NCI-H2227 treated with DMSO at 0.1 percent for 48 hours (cell line): Measurements from ENCODE around the gene ZDHHC13.

Source experiments
- DNase-seq: peaks from one replicate; lab custom pipeline; 2025; lab: John Stamatoyannopoulos, UW

ZDHHC13 gene

DNA sequence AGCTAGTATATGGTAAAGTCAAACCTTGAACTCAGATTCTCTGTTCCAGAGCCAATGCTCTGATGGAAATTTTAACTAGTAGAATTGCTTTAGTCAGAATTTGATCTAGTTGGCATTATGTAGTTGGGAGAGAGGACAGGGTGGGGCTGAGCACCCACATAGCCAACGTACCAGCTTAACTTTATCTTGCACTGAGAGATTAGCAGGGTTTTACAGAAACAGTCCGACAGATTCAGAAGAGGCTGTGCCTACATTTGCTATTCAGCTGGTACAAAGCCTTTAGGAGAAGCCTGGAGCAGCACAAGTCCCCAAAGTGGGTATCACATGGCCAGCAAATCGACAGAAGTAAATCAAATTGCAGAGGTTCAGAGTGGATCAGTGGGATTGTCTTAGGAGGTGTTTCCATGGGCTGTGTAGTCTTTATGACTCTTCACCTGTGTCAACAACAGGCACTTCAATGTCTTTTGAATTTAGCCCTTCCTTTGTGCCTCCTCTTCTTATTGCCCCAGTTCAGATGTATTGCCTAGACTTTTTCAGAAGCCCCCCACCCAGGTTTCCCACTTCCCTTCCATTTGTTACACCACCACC lies 92.1 kb downstream of the ZDHHC13 start:
- no peak for DNase-seq

DNA sequence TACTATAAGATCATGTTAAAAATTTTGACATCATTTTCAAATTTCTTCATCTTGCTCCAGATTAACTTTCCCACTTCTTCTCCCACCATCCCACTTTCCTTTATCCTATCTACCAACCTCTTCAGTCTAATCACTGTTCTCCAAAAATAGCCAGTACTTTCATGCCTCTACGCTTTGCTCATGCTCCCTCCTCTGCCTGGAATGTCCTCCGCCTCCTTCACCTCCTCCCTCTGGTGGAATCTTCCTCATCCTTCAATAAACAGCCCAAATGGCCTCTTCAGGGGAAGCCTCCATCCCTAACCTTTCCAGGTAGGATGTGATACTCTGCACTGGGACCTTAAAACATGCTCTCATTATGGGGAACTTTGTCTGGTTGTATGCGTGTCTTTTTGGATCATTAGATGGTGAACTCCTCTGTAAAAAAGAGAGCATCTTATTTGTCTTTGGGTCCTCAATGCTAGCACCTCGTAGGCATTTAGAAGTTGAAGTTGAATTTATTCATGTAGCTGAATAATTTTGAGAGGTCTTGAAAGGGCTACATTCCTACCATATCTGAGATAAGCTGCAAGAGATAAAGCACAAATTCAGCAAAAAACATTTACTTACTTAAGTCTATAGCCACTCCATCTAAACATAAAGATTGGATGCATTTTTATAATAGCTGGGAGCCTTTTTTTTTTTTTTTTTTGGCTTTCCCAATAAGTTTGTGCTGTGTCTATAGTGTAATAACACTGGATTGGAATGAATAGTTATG lies 92.8 kb downstream of the ZDHHC13 start:
- no peak for DNase-seq

DNA sequence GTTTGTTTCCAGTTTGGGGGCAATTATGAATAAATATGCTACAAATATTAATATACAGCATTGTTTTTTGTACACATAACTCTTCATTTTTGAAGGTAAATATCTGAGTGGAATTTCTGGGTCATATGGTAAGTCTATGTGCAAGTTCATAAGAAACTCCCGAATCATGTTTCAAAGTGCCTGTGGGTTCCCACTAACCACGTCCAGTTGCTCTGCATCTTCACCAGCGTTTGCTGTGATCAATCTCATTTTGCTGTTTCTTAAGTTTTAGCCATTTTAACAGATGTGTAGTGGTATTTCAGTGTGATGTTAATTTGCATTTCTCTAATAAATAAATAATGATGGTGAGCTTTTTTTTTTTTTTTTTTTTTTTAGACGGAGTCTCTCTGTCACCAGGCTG lies 99.1 kb downstream of the ZDHHC13 start:
- no peak for DNase-seq

DNA sequence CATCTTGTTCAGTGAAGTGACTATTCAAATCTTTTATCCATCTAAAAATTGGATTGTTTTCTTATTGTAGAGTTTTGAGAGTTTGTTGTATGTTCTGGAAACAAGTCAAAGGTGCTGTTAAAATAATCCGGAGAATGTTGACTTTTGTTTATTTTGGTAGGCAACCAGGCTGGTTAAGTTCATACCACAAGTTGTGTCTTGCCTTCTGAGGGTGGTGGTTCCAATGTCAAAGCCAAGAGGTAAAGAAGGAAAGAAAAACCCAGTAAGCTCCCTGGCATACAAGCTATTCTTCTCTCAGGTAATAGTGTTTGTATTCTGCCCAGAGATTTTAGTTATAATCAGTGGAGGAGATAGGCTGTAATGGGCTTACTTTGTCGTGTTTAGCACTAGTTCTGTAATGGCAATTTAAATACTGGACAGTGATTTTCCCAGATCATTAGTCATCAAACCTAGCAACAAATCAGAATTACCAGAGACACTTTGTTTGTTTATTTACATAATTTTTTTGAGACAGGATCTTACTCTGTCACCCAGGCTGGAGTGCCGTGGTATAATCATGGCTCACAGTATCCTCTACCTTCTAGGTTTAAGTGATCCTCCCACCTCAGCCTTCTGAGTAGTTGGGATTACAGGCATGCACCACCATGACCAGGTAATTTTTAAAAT lies 99.9 kb downstream of the ZDHHC13 start:
- DNase-seq: no peak

DNA sequence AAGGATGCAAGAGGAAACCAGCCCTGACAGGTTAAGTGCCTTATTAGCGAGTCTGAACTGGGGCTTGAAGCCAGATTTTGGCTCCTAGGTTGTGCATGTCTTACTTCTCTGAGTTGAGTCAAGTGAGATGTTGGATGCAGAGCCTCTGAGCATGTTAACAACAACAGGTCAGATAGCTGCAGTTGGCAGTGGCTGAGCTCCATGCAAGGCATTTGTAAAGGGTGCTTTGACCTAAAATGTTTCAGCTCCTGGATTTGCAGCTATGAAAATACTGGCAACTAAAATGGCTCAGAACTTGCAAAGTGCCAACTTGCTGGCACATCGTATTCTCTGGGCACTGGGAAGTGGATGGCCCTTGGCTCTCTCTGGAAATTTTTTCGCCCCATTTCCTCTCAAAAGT lies 101.2 kb downstream of the ZDHHC13 start:
- DNase-seq: no peak

DNA sequence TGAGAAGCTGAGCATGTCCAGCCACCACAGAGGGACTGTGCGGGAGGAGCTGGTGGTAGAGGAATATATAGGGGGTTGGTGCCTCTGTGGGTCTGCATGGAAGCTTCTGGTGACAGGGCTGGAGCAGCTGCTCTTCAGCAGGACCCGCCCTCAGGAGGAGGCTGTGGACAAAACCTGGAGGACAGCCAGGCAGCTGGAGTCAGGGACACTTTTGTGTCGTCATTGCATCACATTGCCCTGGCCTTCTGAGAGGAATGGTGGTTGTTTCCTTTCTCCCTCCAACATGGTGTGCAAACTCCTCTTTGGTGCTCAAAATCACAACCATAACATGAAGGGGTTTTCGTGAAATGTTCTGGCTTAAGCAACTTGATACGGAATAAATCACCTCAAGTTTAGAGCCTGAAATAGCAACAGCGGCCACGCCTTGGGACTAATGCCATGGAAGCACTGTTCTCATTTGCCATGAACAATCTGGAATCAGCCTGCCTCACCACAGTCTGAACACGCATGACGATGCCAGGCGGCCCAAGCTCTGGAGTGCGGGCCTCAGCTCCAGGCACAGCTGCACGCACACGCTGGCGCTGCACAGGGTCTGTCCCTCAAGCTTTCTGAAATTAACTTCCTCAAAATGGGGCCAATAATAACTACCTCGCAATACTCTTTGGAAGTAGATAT lies 102.0 kb downstream of the ZDHHC13 start:
- DNase-seq: no peak

DNA sequence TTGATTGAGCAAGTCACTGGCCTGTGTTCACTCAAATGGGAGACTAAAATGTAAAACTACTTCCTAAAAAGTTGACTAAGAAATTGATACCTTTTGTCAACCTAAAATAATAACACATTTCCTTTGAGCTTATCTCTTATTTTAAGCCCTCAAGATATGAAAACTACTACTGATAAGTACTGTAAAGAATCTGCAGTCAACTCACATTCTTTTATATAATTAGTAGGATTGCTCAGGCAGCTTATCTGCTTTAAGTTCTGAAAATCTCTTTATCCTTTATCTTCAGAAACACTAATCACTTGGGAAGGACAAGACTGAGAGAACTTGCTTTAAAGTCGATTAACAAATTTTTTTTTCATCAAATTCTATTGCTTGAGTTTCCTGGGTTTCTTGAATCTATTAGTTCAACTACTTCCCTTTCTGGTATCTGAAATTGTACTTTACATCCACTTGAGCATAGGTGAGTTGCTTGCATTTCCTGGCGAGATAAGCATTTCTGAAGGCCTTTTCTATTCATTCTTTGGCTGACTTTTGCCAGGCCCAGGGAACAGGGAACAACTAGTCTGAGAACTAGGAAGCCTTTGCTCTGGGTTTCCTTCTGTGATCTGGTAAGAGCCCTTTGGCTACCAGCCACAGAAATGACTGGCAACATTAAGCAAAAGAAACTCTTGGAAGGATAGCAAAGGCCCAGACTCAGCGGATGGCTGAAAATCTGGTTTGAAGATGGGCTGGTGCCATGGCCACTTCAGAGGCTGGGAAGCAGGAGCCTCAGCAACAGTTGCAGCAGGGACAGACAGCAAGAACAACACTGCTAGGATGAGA lies 104.1 kb downstream of the ZDHHC13 start:
- no peak for DNase-seq

DNA sequence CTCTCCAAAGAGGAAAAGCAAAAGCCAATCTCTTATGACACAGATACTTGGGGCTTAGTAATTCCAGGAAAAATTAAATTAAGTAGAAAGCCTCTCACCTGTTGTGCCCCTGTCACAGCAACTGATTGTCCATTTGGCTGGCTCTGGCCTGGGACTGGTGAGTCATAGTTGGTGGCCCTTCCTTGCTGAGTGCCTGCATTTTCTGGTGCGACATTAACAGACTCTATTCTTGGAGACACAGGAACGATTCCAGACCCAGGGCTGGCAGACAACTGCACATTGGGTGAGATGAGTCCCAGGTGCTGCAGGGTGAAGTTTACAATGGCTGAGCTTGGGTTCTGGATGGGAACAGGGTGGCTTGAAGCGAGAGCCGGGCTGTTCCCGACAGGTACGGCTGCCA lies 108.2 kb downstream of the ZDHHC13 start:
- DNase-seq: no peak

DNA sequence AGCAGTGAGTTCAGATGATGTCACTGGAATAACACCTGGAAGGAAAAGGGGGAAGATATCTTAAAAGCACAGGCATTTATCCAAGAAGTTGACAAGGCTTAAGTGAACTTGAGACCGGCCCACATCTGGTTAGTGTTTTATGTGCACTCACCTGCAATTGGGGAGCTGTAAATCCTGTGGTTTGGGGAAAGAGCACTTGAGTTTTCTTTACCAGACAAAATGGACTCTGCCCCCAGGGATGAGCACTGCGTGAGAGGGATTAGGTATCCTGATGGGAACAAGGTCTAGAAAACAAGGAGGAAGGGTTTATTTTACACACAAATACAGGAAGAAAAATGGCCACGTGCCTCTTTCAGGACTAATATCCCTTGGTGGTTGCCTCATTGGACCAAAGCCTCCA lies 108.6 kb downstream of the ZDHHC13 start:
- no peak for DNase-seq
